ENCODE results near the gene KRT31. TPM values are rescaled to one million over a fixed set of nuclear protein-coding genes. Genes with fewer than 3 reads are reported as not detected.

The KRT31 gene
- total RNA-seq, 4 donors from 2014 or later, result not detected

GRCh38 chr17:41421617-41422016 lies 24.2 kb upstream of the KRT31 start:
- H3K4me3 ChIP-seq, result no peak overlapping the region
- H3K9me3 ChIP-seq, result no peaks in the 10 kb centered on the region
- H3K36me3 ChIP-seq, result no peaks in the 10 kb centered on the region
- TF ChIP-seq CTCF (IDR thresholded peaks at IDR 0.05) (no peak), POLR2A (IDR thresholded peaks at IDR 0.05) (no peak)
- no peak overlapping the region for H3K27ac ChIP-seq
- DNase-seq, result no peak
- no peaks in the 10 kb centered on the region for H3K4me1 ChIP-seq
- H3K27me3 ChIP-seq, result no peaks in the 10 kb centered on the region

GRCh38 chr17:41421116-41421515 lies 23.7 kb upstream of the KRT31 start:
- H3K27ac ChIP-seq, result no peak overlapping the region
- no peak overlapping the region for H3K4me3 ChIP-seq
- no peaks in the 10 kb centered on the region for H3K27me3 ChIP-seq
- H3K4me1 ChIP-seq, result no peaks in the 10 kb centered on the region
- no peaks in the 10 kb centered on the region for H3K36me3 ChIP-seq
- H3K9me3 ChIP-seq, result no peaks in the 10 kb centered on the region
- TF ChIP-seq CTCF (IDR thresholded peaks at IDR 0.05) (no peak), POLR2A (IDR thresholded peaks at IDR 0.05) (no peak)
- DNase-seq, result no peak

GRCh38 chr17:41420134-41420533 lies 22.7 kb upstream of the KRT31 start:
- H3K27me3 ChIP-seq, result no peaks in the 10 kb centered on the region
- no peak for DNase-seq
- no peaks in the 10 kb centered on the region for H3K4me1 ChIP-seq
- H3K27ac ChIP-seq, result no peak overlapping the region
- no peaks in the 10 kb centered on the region for H3K36me3 ChIP-seq
- no peaks in the 10 kb centered on the region for H3K9me3 ChIP-seq
- H3K4me3 ChIP-seq, result no peak overlapping the region
- TF ChIP-seq POLR2A (IDR thresholded peaks at IDR 0.05) (no peak), CTCF (IDR thresholded peaks at IDR 0.05) (no peak)

- no peak for DNase-seq
- no peaks in the 10 kb centered on the region for H3K27me3 ChIP-seq
- H3K4me3 ChIP-seq, result no peak overlapping the region
- H3K9me3 ChIP-seq, result no peaks in the 10 kb centered on the region
- H3K27ac ChIP-seq, result no peak overlapping the region
- TF ChIP-seq POLR2A (IDR thresholded peaks at IDR 0.05), result no peak
- no peak for TF ChIP-seq CTCF (IDR thresholded peaks at IDR 0.05)
- no peaks in the 10 kb centered on the region for H3K4me1 ChIP-seq
- H3K36me3 ChIP-seq, result no peaks in the 10 kb centered on the region
Measured at GRCh38 chr17:41419716-41420115, 22.3 kb upstream of the KRT31 start.

- no peak for DNase-seq
- Histone ChIP-seq H3K36me3 (no peaks in the 10 kb centered on the region), H3K4me3 (no peak overlapping the region), H3K9me3 (no peaks in the 10 kb centered on the region), H3K27me3 (no peaks in the 10 kb centered on the region), H3K4me1 (no peaks in the 10 kb centered on the region), H3K27ac (no peak overlapping the region)
- TF ChIP-seq CTCF (IDR thresholded peaks at IDR 0.05) (no peak), POLR2A (IDR thresholded peaks at IDR 0.05) (no peak)
Measured at GRCh38 chr17:41418116-41418860, 20.9 kb upstream of the KRT31 start.

Measured in Peyer's patch (tissue), 4 donors.